Measurements from ENCODE around the gene SYPL1. TPM values are rescaled to one million over a fixed set of nuclear protein-coding genes. Genes with fewer than 3 reads are reported as not detected.
A peak's percentile ranks its signal among the peaks of the same experiment; 100 is the strongest.

SYPL1 gene
- total RNA-seq, 3 donors from 2014 or later: 73.8 to 109 (median 80.8) TPM

DNA sequence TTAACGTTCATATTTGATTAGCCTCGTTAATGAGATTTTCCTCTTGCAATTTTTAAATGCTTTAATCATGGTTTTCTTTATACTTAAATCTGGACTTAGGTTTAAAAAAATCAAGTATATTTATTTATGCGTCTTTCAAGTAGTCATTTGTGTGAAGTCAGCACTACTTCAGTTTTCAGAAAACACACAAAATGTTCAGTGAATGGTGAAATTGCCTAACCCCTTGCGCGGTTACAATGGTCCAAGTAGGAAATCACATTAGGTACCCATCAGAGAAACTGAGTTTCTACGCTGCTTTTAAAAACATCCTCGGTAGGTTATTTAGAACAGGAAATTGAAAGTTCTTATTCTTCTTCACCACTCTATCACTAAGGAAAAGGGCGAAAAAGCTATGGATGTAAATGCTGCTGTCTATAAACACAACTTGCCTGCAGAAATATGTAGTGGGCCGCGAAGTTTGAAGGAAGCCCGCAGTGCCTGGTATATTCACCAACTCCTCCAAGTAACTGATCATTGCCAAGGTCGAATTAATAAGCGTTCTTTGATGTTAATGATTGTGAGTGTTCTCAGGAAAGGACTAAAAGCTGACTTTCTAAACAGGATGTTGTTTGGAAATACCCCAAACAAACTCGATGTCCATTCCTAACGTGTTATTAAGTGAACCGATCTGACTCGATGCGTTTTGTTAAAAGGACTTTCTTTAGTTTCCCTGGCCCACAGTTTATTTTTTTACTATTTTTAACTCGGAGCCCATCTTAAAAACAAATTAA, 1.0 kb downstream of the SYPL1 start:
- TF ChIP-seq, protein P1, sequence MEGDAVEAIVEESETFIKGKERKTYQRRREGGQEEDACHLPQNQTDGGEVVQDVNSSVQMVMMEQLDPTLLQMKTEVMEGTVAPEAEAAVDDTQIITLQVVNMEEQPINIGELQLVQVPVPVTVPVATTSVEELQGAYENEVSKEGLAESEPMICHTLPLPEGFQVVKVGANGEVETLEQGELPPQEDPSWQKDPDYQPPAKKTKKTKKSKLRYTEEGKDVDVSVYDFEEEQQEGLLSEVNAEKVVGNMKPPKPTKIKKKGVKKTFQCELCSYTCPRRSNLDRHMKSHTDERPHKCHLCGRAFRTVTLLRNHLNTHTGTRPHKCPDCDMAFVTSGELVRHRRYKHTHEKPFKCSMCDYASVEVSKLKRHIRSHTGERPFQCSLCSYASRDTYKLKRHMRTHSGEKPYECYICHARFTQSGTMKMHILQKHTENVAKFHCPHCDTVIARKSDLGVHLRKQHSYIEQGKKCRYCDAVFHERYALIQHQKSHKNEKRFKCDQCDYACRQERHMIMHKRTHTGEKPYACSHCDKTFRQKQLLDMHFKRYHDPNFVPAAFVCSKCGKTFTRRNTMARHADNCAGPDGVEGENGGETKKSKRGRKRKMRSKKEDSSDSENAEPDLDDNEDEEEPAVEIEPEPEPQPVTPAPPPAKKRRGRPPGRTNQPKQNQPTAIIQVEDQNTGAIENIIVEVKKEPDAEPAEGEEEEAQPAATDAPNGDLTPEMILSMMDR (IDR thresholded peaks at IDR 0.05): no peak
- ATAC-seq (no peak), DNase-seq (peak in 1 of 3 donors; percentile 27)
- Histone ChIP-seq H3K4me3 (peak overlapping the region; percentile 58), H3K4me1 (ENCODE audit: low read depth) (peaks cover 14% of the 10 kb centered on the region), H3K9me3 (no peaks in the 10 kb centered on the region), H3K36me3 (ENCODE audit: low read depth) (no peaks in the 10 kb centered on the region)
- intact Hi-C loops (cut with DNase I, micrococcal nuclease): no loop called here

DNA sequence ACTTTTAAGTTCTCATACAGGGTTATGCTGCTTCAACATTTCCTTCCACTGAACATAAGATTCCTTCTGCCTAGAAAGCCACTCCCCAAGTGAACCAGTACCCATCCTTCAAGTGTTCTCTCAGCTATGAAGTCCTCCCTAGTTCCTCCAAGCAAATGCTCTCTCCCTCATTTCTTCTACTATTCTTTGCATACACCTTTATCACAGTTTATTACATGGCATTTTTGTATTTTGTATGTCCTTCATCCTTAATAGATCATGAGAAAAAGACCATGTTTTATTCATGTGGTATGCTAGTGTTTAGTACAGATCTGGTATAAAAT, 1.9 kb downstream of the SYPL1 start:
- Histone ChIP-seq H3K4me3 (no peak overlapping the region), H3K9me3 (no peaks in the 10 kb centered on the region), H3K4me1 (ENCODE audit: low read depth) (peaks cover 14% of the 10 kb centered on the region), H3K36me3 (ENCODE audit: low read depth) (no peaks in the 10 kb centered on the region)
- ATAC-seq (no peak), DNase-seq (no peak)
- TF ChIP-seq, protein P1 (IDR thresholded peaks at IDR 0.05): no peak
- intact Hi-C loops (cut with DNase I, micrococcal nuclease): no loop called here

GRCh38 chr7:106109521-106110237, 2.4 kb downstream of the SYPL1 start:
- Histone ChIP-seq H3K36me3 (ENCODE audit: low read depth) (no peaks in the 10 kb centered on the region), H3K9me3 (no peaks in the 10 kb centered on the region), H3K4me3 (no peak overlapping the region), H3K4me1 (ENCODE audit: low read depth) (peaks cover 14% of the 10 kb centered on the region)
- ATAC-seq (no peak), DNase-seq (no peak)
- TF ChIP-seq, protein P1 (IDR thresholded peaks at IDR 0.05): no peak
- intact Hi-C loops (cut with DNase I, micrococcal nuclease): no loop called here

- H3K9me3 ChIP-seq: no peaks in the 10 kb centered on the region
- no peak overlapping the region for H3K4me3 ChIP-seq
- DNase-seq: no peak
- H3K36me3 ChIP-seq (ENCODE audit: low read depth): no peaks in the 10 kb centered on the region
- peaks cover 14% of the 10 kb centered on the region for H3K4me1 ChIP-seq (ENCODE audit: low read depth)
- no peak for ATAC-seq
- TF ChIP-seq, protein P1 (IDR thresholded peaks at IDR 0.05): no peak
- intact Hi-C loops (cut with DNase I, micrococcal nuclease): no loop called here
Measured at GRCh38 chr7:106108991-106109390, 3.1 kb downstream of the SYPL1 start.

DNA sequence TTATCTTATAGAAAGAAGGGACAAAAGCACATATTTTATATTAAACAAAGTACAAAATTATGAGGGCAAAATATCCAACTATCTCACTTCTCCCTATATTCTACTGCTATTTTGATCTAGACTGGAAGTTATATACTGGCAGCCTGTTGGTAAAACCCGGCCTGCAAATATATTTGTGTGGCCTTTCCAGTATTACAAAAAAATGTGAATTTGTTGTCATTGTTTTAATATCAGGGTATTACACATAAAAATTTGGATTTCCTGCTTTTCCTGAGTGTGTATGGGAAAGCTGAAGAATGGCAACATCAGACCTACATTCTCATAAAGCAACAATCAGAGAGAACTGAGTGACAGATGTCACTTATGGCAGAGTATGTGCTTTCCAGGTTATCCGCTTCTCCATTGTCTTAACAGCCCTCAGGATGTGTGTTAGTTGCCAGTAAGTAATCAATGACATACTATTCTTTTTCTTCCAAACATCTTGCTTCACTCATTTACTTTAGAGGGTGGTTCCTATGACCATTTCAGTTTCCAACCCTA, 7.3 kb downstream of the SYPL1 start:
- Histone ChIP-seq H3K36me3 (ENCODE audit: low read depth) (no peaks in the 10 kb centered on the region), H3K4me1 (ENCODE audit: low read depth) (peaks cover 14% of the 10 kb centered on the region), H3K9me3 (no peaks in the 10 kb centered on the region), H3K4me3 (no peak overlapping the region)
- TF ChIP-seq, protein P1 (IDR thresholded peaks at IDR 0.05): no peak
- ATAC-seq (no peak), DNase-seq (no peak)
- intact Hi-C loops (cut with DNase I, micrococcal nuclease): no loop called here

All from mucosa of descending colon (tissue), 3 donors.